Tibial artery (tissue), 4 donors: ENCODE data around the gene GFI1.

Experiments used
- DNase-seq, 2 donors: peaks; one replicate each; pipeline ENCODE4 v3.0.0-alpha.2; 2019
- H3K27ac ChIP-seq, 2 donors: fragments of 200-600 bp; sonication (generic) in 1 of 2; 1 replicate in 1 of 2; 2 replicates in 1 of 2; pipeline ENCODE4 v1.5.1; 2018 to 2019; ENCODE audit warnings: mild to moderate bottlenecking in 1 of 2
- H3K27me3 ChIP-seq, 2 donors: fragments of 200-600 bp; sonication (generic) in 1 of 2; one replicate each; pipeline versions ENCODE4 v1.5.1 to v1.6.0; 2016 to 2019
- H3K36me3 ChIP-seq, 3 donors: fragments of 200-600 bp; sonication (generic) in 2 of 3; one replicate each; pipeline ENCODE4 v1.5.1; 2016 to 2019; ENCODE audit warnings: mild to moderate bottlenecking in 2 of 3
- H3K4me1 ChIP-seq, 4 donors: fragments of 200-600 bp; sonication (generic) in 2 of 4; 1 replicate in 3 of 4; 2 replicates in 1 of 4; pipeline ENCODE4 v1.5.1; 2016 to 2019
- H3K4me3 ChIP-seq, 2 donors: fragments of 200-600 bp; sonication (generic) in 1 of 2; 1 replicate in 1 of 2; 2 replicates in 1 of 2; pipeline ENCODE4 v1.5.1; 2018 to 2019; ENCODE audit warnings: mild to moderate bottlenecking in 2 of 2
- H3K9me3 ChIP-seq, 3 donors: fragments of 200-600 bp; sonication (generic) in 1 of 3; one replicate each; pipeline ENCODE4 v1.5.1; 2016 to 2019
- intact Hi-C: fragments of 100-400 bp; cut with DNase I; formaldehyde crosslinking; loops from one replicate; pipeline ENCODE4 v1.15.0; 2023; ENCODE audit warnings: low total_unique reads
- TF ChIP-seq, protein P1 (sequence below), 2 experiments: fragments of 200-600 bp in 1 of 2; fragments of 450-650 bp in 1 of 2; IDR thresholded peaks; one replicate each; pipeline ENCODE4 v1.5.1; 2017 to 2019; ENCODE audit warnings: antibody characterized with exemption in 2 of 2, mild to moderate bottlenecking in 1 of 2, moderate library complexity in 1 of 2

GFI1 gene

GRCh38 chr1:92430030-92430429 lies 56.7 kb downstream of the GFI1 start:
- TF ChIP-seq, protein P1, sequence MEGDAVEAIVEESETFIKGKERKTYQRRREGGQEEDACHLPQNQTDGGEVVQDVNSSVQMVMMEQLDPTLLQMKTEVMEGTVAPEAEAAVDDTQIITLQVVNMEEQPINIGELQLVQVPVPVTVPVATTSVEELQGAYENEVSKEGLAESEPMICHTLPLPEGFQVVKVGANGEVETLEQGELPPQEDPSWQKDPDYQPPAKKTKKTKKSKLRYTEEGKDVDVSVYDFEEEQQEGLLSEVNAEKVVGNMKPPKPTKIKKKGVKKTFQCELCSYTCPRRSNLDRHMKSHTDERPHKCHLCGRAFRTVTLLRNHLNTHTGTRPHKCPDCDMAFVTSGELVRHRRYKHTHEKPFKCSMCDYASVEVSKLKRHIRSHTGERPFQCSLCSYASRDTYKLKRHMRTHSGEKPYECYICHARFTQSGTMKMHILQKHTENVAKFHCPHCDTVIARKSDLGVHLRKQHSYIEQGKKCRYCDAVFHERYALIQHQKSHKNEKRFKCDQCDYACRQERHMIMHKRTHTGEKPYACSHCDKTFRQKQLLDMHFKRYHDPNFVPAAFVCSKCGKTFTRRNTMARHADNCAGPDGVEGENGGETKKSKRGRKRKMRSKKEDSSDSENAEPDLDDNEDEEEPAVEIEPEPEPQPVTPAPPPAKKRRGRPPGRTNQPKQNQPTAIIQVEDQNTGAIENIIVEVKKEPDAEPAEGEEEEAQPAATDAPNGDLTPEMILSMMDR (IDR thresholded peaks at IDR 0.05) = no peak
- Histone ChIP-seq H3K27ac (no peak overlapping the region), H3K9me3 (no peaks in the 10 kb centered on the region), H3K4me3 (no peak overlapping the region), H3K4me1 (no peaks in the 10 kb centered on the region), H3K27me3 (no peaks in the 10 kb centered on the region), H3K36me3 (no peaks in the 10 kb centered on the region)
- intact Hi-C loops = no loop called here
- DNase-seq = no peak

DNA sequence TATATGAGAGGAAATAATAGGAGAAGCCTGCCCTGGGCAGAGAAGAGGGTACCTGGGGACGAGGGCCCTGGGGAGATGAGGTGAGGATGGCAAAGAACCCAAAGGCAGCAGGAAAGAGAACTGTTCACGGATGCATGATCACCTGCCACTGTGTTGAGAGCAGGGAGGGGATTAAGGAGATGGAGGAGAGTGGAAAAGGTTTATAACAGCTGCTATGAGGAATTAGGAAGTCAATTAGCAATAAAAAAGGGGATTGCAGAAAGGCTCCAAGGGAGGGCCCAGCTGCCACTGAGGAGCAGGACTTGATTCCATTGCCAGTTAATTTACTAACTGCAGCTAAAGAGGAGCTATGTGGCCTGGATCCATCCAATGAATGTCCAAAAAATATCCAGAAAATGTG lies 61.1 kb downstream of the GFI1 start:
- no peak overlapping the region for H3K27ac ChIP-seq
- no peaks in the 10 kb centered on the region for H3K27me3 ChIP-seq
- no peak for DNase-seq
- H3K4me3 ChIP-seq = no peak overlapping the region
- intact Hi-C loops = no loop called here
- H3K36me3 ChIP-seq = no peaks in the 10 kb centered on the region
- no peaks in the 10 kb centered on the region for H3K4me1 ChIP-seq
- TF ChIP-seq, protein P1 (IDR thresholded peaks at IDR 0.05) = no peak
- H3K9me3 ChIP-seq = no peaks in the 10 kb centered on the region
